Measurements from ENCODE around the gene CATSPER1.

CATSPER1 gene

DNA sequence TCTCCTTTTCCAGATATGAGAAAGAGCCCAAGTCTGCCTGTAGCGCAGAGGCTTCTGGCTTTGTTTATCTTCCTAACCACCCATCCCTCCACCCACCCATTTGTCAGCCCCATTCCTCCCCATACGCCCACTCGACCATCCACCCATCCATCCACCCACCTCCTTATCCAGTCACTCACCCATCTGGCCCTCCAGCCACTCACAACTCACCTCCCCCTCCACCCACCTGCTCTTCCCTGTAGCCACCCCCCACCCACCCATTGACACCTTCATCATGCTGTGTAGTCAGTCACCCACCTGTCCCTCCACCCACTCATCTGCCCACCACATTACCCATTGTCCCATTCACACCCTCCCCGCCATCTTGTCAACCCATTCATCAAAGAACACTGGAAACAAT lies 9.0 kb downstream of the CATSPER1 start:
- no peak for DNase-seq (ENCODE audit: extremely low spot score)
- TF ChIP-seq CTBP1 (IDR thresholded peaks at IDR 0.05; ENCODE audit: borderline replicate concordance) (no peak), FOXA1 (IDR thresholded peaks at IDR 0.05) (no peak), SP1 (IDR thresholded peaks at IDR 0.05) (no peak), FOXM1 (IDR thresholded peaks at IDR 0.05; ENCODE audit: borderline replicate concordance) (no peak), LEF1 (IDR thresholded peaks at IDR 0.05; ENCODE audit: borderline replicate concordance) (no peak)
- POLR2A ChIA-PET: interaction anchor here (1.2 kb wide), 1 partner anchor 35 kb away, joined by 4 read pairs; the partner anchor contains the start of gene SF3B2
- CTCF ChIA-PET: interaction anchor here (0.7 kb wide), 2 partner anchors 14 to 57 kb away, joined by 3 to 5 read pairs; no protein-coding TSS in a partner anchor

DNA sequence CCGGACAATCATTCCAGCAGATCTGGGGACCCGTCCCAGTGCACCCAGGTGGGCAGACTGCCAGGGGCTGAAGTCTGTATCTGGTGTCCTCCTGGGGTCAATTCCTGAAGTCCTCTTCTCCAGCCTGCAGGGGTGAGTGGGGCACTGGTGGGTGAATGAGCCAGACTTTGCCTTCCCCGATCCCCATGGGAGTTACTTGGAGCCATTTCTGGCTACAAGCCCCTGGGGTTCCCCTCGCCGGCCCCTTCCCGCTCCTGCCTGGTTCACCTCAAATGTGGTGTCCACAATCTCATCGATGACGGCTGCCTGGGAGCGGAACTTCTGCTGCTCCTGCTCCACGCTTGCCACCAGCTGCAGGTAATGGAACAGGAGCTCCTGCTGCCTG lies 9.5 kb downstream of the CATSPER1 start:
- DNase-seq (ENCODE audit: extremely low spot score): no peak
- ChIA-PET POLR2A (interaction anchor here (0.7 kb wide), 1 partner anchor 35 kb away, joined by 3 read pairs; the partner anchor contains the start of gene SF3B2), CTCF (no interaction called here)
- TF ChIP-seq ZNF384 (IDR thresholded peaks at IDR 0.05) (no peak), BHLHE40 (IDR thresholded peaks at IDR 0.05; ENCODE audit: borderline replicate concordance) (no peak), NFRKB (IDR thresholded peaks at IDR 0.05) (no peak), LEF1 (IDR thresholded peaks at IDR 0.05; ENCODE audit: borderline replicate concordance) (no peak), HDGF (IDR thresholded peaks at IDR 0.05; ENCODE audit: borderline replicate concordance) (no peak)
- TF ChIP-seq, protein P1, sequence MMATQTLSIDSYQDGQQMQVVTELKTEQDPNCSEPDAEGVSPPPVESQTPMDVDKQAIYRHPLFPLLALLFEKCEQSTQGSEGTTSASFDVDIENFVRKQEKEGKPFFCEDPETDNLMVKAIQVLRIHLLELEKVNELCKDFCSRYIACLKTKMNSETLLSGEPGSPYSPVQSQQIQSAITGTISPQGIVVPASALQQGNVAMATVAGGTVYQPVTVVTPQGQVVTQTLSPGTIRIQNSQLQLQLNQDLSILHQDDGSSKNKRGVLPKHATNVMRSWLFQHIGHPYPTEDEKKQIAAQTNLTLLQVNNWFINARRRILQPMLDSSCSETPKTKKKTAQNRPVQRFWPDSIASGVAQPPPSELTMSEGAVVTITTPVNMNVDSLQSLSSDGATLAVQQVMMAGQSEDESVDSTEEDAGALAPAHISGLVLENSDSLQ (IDR thresholded peaks at IDR 0.05): no peak

DNA sequence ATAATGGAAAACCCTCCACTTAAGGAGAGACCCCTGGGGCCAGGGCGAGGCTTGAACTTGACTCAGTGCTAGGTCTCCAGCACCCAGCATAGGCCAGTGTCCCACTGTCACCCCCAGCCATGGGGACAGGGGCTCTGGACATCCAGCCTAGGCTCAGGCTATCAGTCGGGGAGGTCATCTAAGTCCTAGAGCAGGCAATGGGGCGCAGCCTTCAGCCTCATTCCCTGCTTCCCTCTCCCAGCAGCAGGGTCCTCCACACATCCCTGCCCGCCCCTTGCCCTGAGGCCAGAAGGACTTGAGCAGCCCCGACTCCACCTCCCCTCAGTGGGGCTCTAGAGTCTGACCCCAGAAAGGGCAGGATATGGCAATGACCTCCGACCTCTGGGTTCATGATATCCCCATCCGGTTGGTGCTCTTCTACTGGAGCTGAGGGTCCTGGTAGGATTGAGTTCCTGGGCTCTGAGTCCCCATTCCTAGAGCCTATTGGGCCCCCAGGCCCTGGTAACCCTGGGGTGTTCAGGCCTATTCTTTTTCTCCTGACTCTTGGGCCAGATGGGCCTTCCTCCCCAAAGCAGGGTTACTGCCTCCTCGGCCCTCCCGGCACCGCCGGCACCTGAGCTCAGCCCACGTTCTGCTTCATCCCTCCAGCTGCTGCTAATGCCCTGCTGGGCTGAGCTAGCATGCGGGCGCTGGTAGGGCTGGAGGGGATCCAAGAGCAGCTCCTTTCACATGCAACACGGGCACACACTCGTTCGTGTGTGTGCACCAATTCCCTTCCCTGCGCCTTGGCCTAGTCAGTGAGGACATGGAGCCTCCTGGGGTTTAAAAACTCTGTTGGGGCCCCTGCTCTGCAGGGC lies 10.1 kb downstream of the CATSPER1 start:
- TF ChIP-seq TARDBP (IDR thresholded peaks at IDR 0.05): no peak
- TF ChIP-seq ZNF384 (IDR thresholded peaks at IDR 0.05): no peak
- no peak for TF ChIP-seq FOXM1 (IDR thresholded peaks at IDR 0.05; ENCODE audit: borderline replicate concordance)
- TF ChIP-seq, protein P1 (IDR thresholded peaks at IDR 0.05): no peak
- no peak for TF ChIP-seq SP1 (IDR thresholded peaks at IDR 0.05)
- TF ChIP-seq SUZ12 (IDR thresholded peaks at IDR 0.05): no peak
- no peak for TF ChIP-seq NFRKB (IDR thresholded peaks at IDR 0.05)
- no peak for TF ChIP-seq CTBP1 (IDR thresholded peaks at IDR 0.05; ENCODE audit: borderline replicate concordance)
- POLR2A ChIA-PET: interaction anchor here (0.7 to 1.4 kb wide), 2 partner anchors 36 to 125 kb away, joined by 3 read pairs; partner anchors contain the start of genes CCDC85B and SF3B2
- CTCF ChIA-PET: no interaction called here
- no peak for DNase-seq (ENCODE audit: extremely low spot score)

- ChIA-PET CTCF (no interaction called here), POLR2A (interaction anchor here (1.4 kb wide), 1 partner anchor 125 kb away, joined by 3 read pairs; the partner anchor contains the start of gene CCDC85B)
- DNase-seq (ENCODE audit: extremely low spot score): no peak
- TF ChIP-seq FOXK2 (IDR thresholded peaks at IDR 0.05) (no peak), L3MBTL2 (conservative IDR thresholded peaks at IDR 0.05) (no peak), NFRKB (IDR thresholded peaks at IDR 0.05) (no peak), CTBP1 (IDR thresholded peaks at IDR 0.05; ENCODE audit: borderline replicate concordance) (no peak), BHLHE40 (IDR thresholded peaks at IDR 0.05; ENCODE audit: borderline replicate concordance) (no peak), FOXA1 (IDR thresholded peaks at IDR 0.05) (no peak), ELF4 (IDR thresholded peaks at IDR 0.05) (no peak), HDGF (IDR thresholded peaks at IDR 0.05; ENCODE audit: borderline replicate concordance) (no peak), TARDBP (IDR thresholded peaks at IDR 0.05) (no peak), ZNF384 (IDR thresholded peaks at IDR 0.05) (no peak), FOXM1 (IDR thresholded peaks at IDR 0.05; ENCODE audit: borderline replicate concordance) (no peak), ARNT (IDR thresholded peaks at IDR 0.05) (no peak), SP1 (IDR thresholded peaks at IDR 0.05) (no peak)
- TF ChIP-seq, protein P1 (IDR thresholded peaks at IDR 0.05): no peak
These were observed 10.8 kb downstream of the CATSPER1 start for GRCh38 chr11:66015454-66015881.

GRCh38 chr11:66014804-66015453 lies 11.3 kb downstream of the CATSPER1 start:
- DNase-seq (ENCODE audit: extremely low spot score): no peak
- TF ChIP-seq LEF1 (IDR thresholded peaks at IDR 0.05; ENCODE audit: borderline replicate concordance): no peak
- TF ChIP-seq, protein P1 (IDR thresholded peaks at IDR 0.05): no peak
- no peak for TF ChIP-seq NFRKB (IDR thresholded peaks at IDR 0.05)
- no peak for TF ChIP-seq SUZ12 (IDR thresholded peaks at IDR 0.05)
- TF ChIP-seq FOXA1 (IDR thresholded peaks at IDR 0.05): no peak
- no peak for TF ChIP-seq FOXM1 (IDR thresholded peaks at IDR 0.05; ENCODE audit: borderline replicate concordance)
- TF ChIP-seq L3MBTL2 (conservative IDR thresholded peaks at IDR 0.05): no peak
- no peak for TF ChIP-seq BHLHE40 (IDR thresholded peaks at IDR 0.05; ENCODE audit: borderline replicate concordance)
- no peak for TF ChIP-seq SP1 (IDR thresholded peaks at IDR 0.05)
- no peak for TF ChIP-seq FOXK2 (IDR thresholded peaks at IDR 0.05)
- no peak for TF ChIP-seq HDGF (IDR thresholded peaks at IDR 0.05; ENCODE audit: borderline replicate concordance)
- no peak for TF ChIP-seq ELF4 (IDR thresholded peaks at IDR 0.05)
- no peak for TF ChIP-seq TARDBP (IDR thresholded peaks at IDR 0.05)
- no peak for TF ChIP-seq ARNT (IDR thresholded peaks at IDR 0.05)
- no peak for TF ChIP-seq ZNF384 (IDR thresholded peaks at IDR 0.05)
- no peak for TF ChIP-seq CTBP1 (IDR thresholded peaks at IDR 0.05; ENCODE audit: borderline replicate concordance)
- ChIA-PET POLR2A (interaction anchor here (1.4 kb wide), 1 partner anchor 124 kb away, joined by 3 read pairs; the partner anchor contains the start of gene CCDC85B), CTCF (no interaction called here)

Measured in HEK293T (cell line).